ENCODE measurements around the gene KDM4C. TPM values are rescaled to one million over a fixed set of nuclear protein-coding genes. Genes with fewer than 3 reads are reported as not detected.

Gene KDM4C
- total and polyA plus RNA-seq, 7 donors: 16.4 to 33.5 (median 28.8) TPM

DNA sequence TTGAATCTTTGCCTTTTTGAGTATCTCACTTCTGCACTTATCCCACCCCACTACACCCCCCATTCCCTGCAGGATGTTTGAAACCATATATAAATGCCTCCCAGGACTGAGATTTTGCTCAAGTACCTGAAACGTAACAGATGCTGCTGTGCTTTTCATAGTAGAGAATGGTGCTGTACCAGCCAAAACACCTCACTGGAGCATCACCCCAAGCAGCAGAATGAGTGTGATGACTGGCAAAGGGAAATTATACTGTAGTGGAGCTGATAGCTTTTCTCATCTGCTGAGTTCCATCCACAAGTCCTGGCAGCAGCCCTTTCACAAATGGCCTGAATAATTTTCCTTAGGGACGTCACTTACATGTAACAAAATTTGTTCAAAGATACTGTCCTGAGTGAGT, 246.1 kb downstream of the KDM4C start:
- Histone ChIP-seq H3K4me1 (no peaks in the 10 kb centered on the region), H3K27ac (no peak overlapping the region), H3K4me3 (no peak overlapping the region), H3K36me3 (peaks cover under 1 to 10% (median 5%) of the 10 kb centered on the region in 4 donors), H3K9me3 (no peaks in the 10 kb centered on the region), H3K27me3 (no peaks in the 10 kb centered on the region)
- WGBS, 2 donors: 93 to 95% methylated on average over 2 of the region's 2 CpGs
- no peak for TF ChIP-seq POLR2A (IDR thresholded peaks at IDR 0.05)
- TF ChIP-seq EP300 (IDR thresholded peaks at IDR 0.05): no peak
- TF ChIP-seq CTCF (IDR thresholded peaks at IDR 0.05): no peak
- TF ChIP-seq POLR2AphosphoS5 (IDR thresholded peaks at IDR 0.05): no peak
- intact Hi-C loops (cut with DNase I): no loop called here
- no peak for DNase-seq

- Histone ChIP-seq H3K9me3 (no peaks in the 10 kb centered on the region), H3K27ac (no peak overlapping the region), H3K4me1 (no peaks in the 10 kb centered on the region), H3K4me3 (no peak overlapping the region), H3K27me3 (no peaks in the 10 kb centered on the region), H3K36me3 (peaks cover 4 to 15% (median 6%) of the 10 kb centered on the region in 4 donors)
- WGBS, 2 donors: 78 to 92% methylated on average over 2 of the region's 2 CpGs
- intact Hi-C loops (cut with DNase I): no loop called here
- no peak for DNase-seq
- TF ChIP-seq POLR2A (IDR thresholded peaks at IDR 0.05) (no peak), POLR2AphosphoS5 (IDR thresholded peaks at IDR 0.05) (no peak), CTCF (IDR thresholded peaks at IDR 0.05) (no peak), EP300 (IDR thresholded peaks at IDR 0.05) (no peak)
Measured at GRCh38 chr9:7006417-7006816, 248.6 kb downstream of the KDM4C start.

DNA sequence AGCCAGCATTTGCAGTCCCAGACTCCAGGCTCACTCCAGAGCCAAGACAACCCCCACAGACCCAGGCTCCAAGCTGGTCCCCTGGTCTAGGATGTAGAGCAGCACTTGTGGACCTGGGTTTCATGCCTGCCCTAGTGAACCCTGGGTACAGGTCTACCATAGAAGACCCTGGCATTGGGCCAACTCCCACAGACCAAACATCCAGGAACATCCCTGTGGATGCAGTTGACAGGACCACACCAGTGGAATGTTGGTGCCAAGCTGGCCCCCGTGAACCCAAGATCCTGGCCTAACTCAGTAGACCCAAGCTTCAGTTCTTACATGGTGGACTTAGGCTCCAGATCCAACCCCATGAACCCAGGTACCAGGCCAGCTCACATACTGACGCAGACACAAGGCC, 250.6 kb downstream of the KDM4C start:
- H3K4me1 ChIP-seq: no peaks in the 10 kb centered on the region
- peaks cover 4 to 28% (median 12%) of the 10 kb centered on the region in 4 donors for H3K36me3 ChIP-seq
- no peaks in the 10 kb centered on the region for H3K9me3 ChIP-seq
- no peak overlapping the region for H3K27ac ChIP-seq
- DNase-seq: no peak
- TF ChIP-seq POLR2A (IDR thresholded peaks at IDR 0.05) (no peak), CTCF (IDR thresholded peaks at IDR 0.05) (no peak), POLR2AphosphoS5 (IDR thresholded peaks at IDR 0.05) (no peak), EP300 (IDR thresholded peaks at IDR 0.05) (no peak)
- 48 to 50% methylated on average over 2 of the region's 2 CpGs for WGBS, 2 donors
- H3K27me3 ChIP-seq: no peaks in the 10 kb centered on the region
- intact Hi-C loops (cut with DNase I): no loop called here
- H3K4me3 ChIP-seq: no peak overlapping the region

- intact Hi-C loops (cut with DNase I): no loop called here
- H3K4me1 ChIP-seq: no peaks in the 10 kb centered on the region
- no peak overlapping the region for H3K27ac ChIP-seq
- H3K27me3 ChIP-seq: no peaks in the 10 kb centered on the region
- no peak overlapping the region for H3K4me3 ChIP-seq
- H3K36me3 ChIP-seq: peaks cover 4 to 31% (median 12%) of the 10 kb centered on the region in 4 donors
- WGBS, 2 donors: 94 to 96% methylated on average over 1 of the region's 1 CpG
- H3K9me3 ChIP-seq: no peaks in the 10 kb centered on the region
- DNase-seq: no peak
- TF ChIP-seq POLR2AphosphoS5 (IDR thresholded peaks at IDR 0.05) (no peak), EP300 (IDR thresholded peaks at IDR 0.05) (no peak), CTCF (IDR thresholded peaks at IDR 0.05) (no peak), POLR2A (IDR thresholded peaks at IDR 0.05) (no peak)
Measured at GRCh38 chr9:7009065-7009464, 251.3 kb downstream of the KDM4C start.

DNA sequence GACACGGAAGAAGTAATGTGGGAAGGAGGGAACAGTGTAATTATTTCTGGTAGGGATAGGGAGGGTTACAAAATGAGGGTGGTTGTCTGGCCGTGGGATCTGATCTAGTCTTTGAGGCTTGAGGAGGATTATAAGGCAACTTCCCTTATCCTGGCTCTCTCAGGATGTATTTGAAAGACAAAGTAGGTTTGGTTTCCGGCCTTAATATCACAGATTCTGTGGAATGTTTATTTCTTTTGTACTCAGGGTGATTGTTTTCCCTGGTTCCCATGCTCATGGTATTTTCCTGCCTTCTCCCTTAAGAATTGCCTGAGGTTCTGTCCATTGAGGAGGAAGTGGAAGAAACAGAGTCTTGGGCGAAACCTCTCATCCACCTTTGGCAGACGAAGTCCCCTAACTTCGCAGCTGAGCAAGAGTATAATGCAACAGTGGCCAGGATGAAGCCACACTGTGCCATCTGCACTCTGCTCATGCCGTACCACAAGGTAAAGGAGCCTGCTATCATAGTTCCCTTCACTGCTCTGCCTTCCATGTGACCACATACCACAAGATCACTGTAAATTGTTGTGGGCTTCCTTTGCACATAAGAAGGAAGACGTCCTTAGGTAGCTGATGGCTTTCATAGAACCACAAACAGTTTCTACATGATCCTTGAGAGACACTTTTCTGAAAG, 253.8 kb downstream of the KDM4C start:
- 71 to 90% methylated on average over 8 of the region's 8 CpGs for whole genome bisulfite sequencing, 2 donors
- peaks cover 4 to 44% (median 13%) of the 10 kb centered on the region in 4 donors for H3K36me3 ChIP-seq
- H3K9me3 ChIP-seq: no peaks in the 10 kb centered on the region
- no peaks in the 10 kb centered on the region for H3K27me3 ChIP-seq
- H3K27ac ChIP-seq: no peak overlapping the region
- TF ChIP-seq CTCF (IDR thresholded peaks at IDR 0.05): no peak
- no peak for TF ChIP-seq POLR2A (IDR thresholded peaks at IDR 0.05)
- no peak for TF ChIP-seq EP300 (IDR thresholded peaks at IDR 0.05)
- no peak for TF ChIP-seq POLR2AphosphoS5 (IDR thresholded peaks at IDR 0.05)
- no peak for DNase-seq
- intact Hi-C loops (cut with DNase I): no loop called here
- no peaks in the 10 kb centered on the region for H3K4me1 ChIP-seq
- no peak overlapping the region for H3K4me3 ChIP-seq

Measured in sigmoid colon (tissue), 7 donors.